GM12878 (cell line): ENCODE measurements around the gene KIAA1217. TPM values are rescaled to one million over a fixed set of nuclear protein-coding genes. Genes with fewer than 3 reads are reported as not detected.

ENCODE experiments used
- ATAC-seq: fragments of 200-7000 bp; cut with Tn5 transposase; 3 replicates; pipeline ENCODE4 v1.9.1; 2020; ENCODE audit warnings: mild to moderate bottlenecking, moderate library complexity
- BruUV-seq: library from RNA; stranded (reverse); fragments of 400-500 nt; replicated peaks from 2 replicates; lab custom pipeline; 2021; lab: Mats Ljungman, UMichigan
- CTCF ChIA-PET: fragments of 300-600 bp; sonication (Branson Sonifier 250); formaldehyde crosslinking; extraction: SDS; loops from one replicate; lab custom pipeline; 2021; ENCODE audit warnings: inconsistent platforms; lab: Yijun Ruan, JAX
- POLR2A ChIA-PET: fragments of 350-600 bp; formaldehyde crosslinking; extraction: SDS; loops from one replicate; lab custom pipeline; 2021; ENCODE audit warnings: inconsistent platforms; lab: Charles Lee
- RAD21 ChIA-PET: fragments of 300-600 bp; sonication (Branson Sonifier 250); formaldehyde crosslinking; loops from one replicate; lab custom pipeline; 2023; ENCODE audit warnings: antibody characterized with exemption; ENCODE audit not compliant: unreplicated experiment; lab: Charles Lee
- SMC1A ChIA-PET: fragments of 300-600 bp; sonication (Branson Sonifier 250); formaldehyde crosslinking; loops from one replicate; lab custom pipeline; 2023; ENCODE audit not compliant: unreplicated experiment, uncharacterized antibody; lab: Charles Lee
- DNase-seq: peaks from one replicate; pipeline ENCODE4 v3.0.0-alpha.2; 2011; ENCODE audit warnings: low read depth, low spot score
- FAIRE-seq: peaks from 3 replicates; lab custom pipeline; 2011; peaks lifted over from hg19 to GRCh38; lab: Jason Lieb, UNC
- H2AFZ ChIP-seq: 2 replicates; pipeline ENCODE4 v1.6.0; 2011; ENCODE audit warnings: low read depth, low read length, control low read depth; ENCODE audit not compliant: control insufficient read depth
- H3K27ac ChIP-seq: 2 replicates; pipeline ENCODE4 v1.5.1; 2011; ENCODE audit warnings: control low read depth; ENCODE audit not compliant: control insufficient read depth, insufficient read depth
- H3K27me3 ChIP-seq, 2 experiments: replicated peaks in 1 of 2; 2 replicates each; pipeline versions ENCODE4 v1.6.0 to v1.6.1; 2011; ENCODE audit warnings: low read length in 1 of 2; ENCODE audit not compliant: control insufficient read depth in 2 of 2, insufficient read depth in 2 of 2
- H3K36me3 ChIP-seq, 2 experiments: 2 replicates each; pipeline ENCODE4 v1.5.1; 2011; ENCODE audit warnings: low read length in 1 of 2; ENCODE audit not compliant: control insufficient read depth in 2 of 2, insufficient read depth in 2 of 2
- H3K4me1 ChIP-seq: 2 replicates; pipeline ENCODE4 v1.6.1; 2011; ENCODE audit warnings: mild to moderate bottlenecking, low read length, moderate library complexity, mixed read lengths; ENCODE audit not compliant: control insufficient read depth, insufficient read depth
- H3K4me2 ChIP-seq: 2 replicates; pipeline ENCODE4 v1.6.0; 2011; ENCODE audit warnings: control low read depth; ENCODE audit not compliant: control insufficient read depth, insufficient read depth
- H3K4me3 ChIP-seq: fragments of 200-600 bp; sonication (generic); 2 replicates; pipeline ENCODE4 v1.5.1; 2016
- H3K79me2 ChIP-seq: 2 replicates; pipeline ENCODE4 v1.6.0; 2011; ENCODE audit warnings: low read length; ENCODE audit not compliant: control insufficient read depth, insufficient read depth
- H3K9ac ChIP-seq: 2 replicates; pipeline ENCODE4 v1.8.0; 2011; ENCODE audit warnings: low read length, control low read depth, mixed read lengths; ENCODE audit not compliant: control insufficient read depth, insufficient read depth
- H3K9me3 ChIP-seq: replicated peaks from 3 replicates; pipeline ENCODE4 v1.5.1; 2011; ENCODE audit warnings: mild to moderate bottlenecking, low read length; ENCODE audit not compliant: control insufficient read depth, insufficient read depth
- H4K20me1 ChIP-seq: 2 replicates; pipeline ENCODE4 v1.6.0; 2011; ENCODE audit not compliant: control insufficient read depth, insufficient read depth
- ATF3 ChIP-seq: IDR thresholded peaks from 2 replicates; pipeline ENCODE4 v1.6.1; 2011; ENCODE audit warnings: low read depth, mild to moderate bottlenecking, low read length, moderate library complexity, borderline replicate concordance; ENCODE audit errors: extremely low read depth
- CBX3 ChIP-seq: fragments of 200-600 bp; sonication (generic); IDR thresholded peaks from 2 replicates; pipeline ENCODE4 v1.6.1; 2016; ENCODE audit warnings: low read depth, borderline replicate concordance
- E2F4 ChIP-seq: IDR thresholded peaks from 2 replicates; pipeline ENCODE4 v1.6.1; 2012; ENCODE audit warnings: low read depth, low read length, improper control_type of control experiment
- IKZF2 ChIP-seq, 2 experiments: fragments of 450-650 bp; IDR thresholded peaks; 2 replicates each; pipeline ENCODE4 v1.6.1; 2017; ENCODE audit warnings: mild to moderate bottlenecking in 2 of 2, moderate library complexity in 2 of 2
- IRF4 ChIP-seq: IDR thresholded peaks from 2 replicates; pipeline ENCODE4 v1.6.1; 2011; ENCODE audit warnings: low read depth, low read length
- IRF5 ChIP-seq: fragments of 450-650 bp; IDR thresholded peaks from 2 replicates; pipeline ENCODE4 v1.6.1; 2017; ENCODE audit warnings: borderline replicate concordance
- MXI1 ChIP-seq: fragments of 150-350 bp; IDR thresholded peaks from 2 replicates; pipeline ENCODE4 v1.6.1; 2011; ENCODE audit warnings: low read depth, mild to moderate bottlenecking, inconsistent platforms, low read length, improper control_type of control experiment
- NFXL1 ChIP-seq: fragments of 450-650 bp; IDR thresholded peaks from 2 replicates; pipeline ENCODE4 v1.6.1; 2017; ENCODE audit warnings: antibody characterized with exemption, mild to moderate bottlenecking, borderline replicate concordance
- PRDM15 ChIP-seq: fragments of 450-650 bp; formaldehyde crosslinking; IDR thresholded peaks from 2 replicates; pipeline ENCODE4 v1.4.0; 2020; ENCODE audit warnings: mild to moderate bottlenecking, moderate library complexity
- ZBED1 ChIP-seq: IDR thresholded peaks from 2 replicates; pipeline ENCODE4 v1.6.1; 2016; ENCODE audit warnings: borderline replicate concordance
- ZNF274 ChIP-seq: IDR thresholded peaks from one replicate; pipeline ENCODE4 v1.8.0; 2011; ENCODE audit not compliant: insufficient read length, insufficient read depth
- ZNF592 ChIP-seq: fragments of 450-650 bp; IDR thresholded peaks from 2 replicates; pipeline ENCODE4 v1.6.1; 2017; ENCODE audit warnings: mild to moderate bottlenecking, moderate library complexity
- WGBS: methylation state at CpG from one replicate; pipeline ENCODE4 v1.1.6; 2016; ENCODE audit warnings: low lambda C conversion rate; ENCODE audit not compliant: insufficient replicate concordance, insufficient coverage; ENCODE audit errors: missing lambda C conversion rate; 5-methylcytosine and 5-hydroxymethylcytosine counted together
- in situ Hi-C: fragments of 300-500 bp; cut with MboI; formaldehyde crosslinking; loops from 9 replicates; pipeline ENCODE4 v1.14.3; 2018; ENCODE audit warnings: mixed read lengths
- intact Hi-C: fragments of 100-400 bp; cut with micrococcal nuclease; formaldehyde crosslinking; loops from one replicate; pipeline ENCODE4 v1.14.2; 2022; ENCODE audit not compliant: unreplicated experiment
- polyA plus RNA-seq, 11 experiments: library from polyadenylated mRNA; depleted of rRNA in 4 of 11; unstranded in 6 of 11; stranded (reverse) in 5 of 11; fragments of >200 nt; fragmentation: Nextera tagmentation in 4 of 11; fragmentation: Illumina TruSeq in 1 of 11; extraction: Ambion mirVana in 4 of 11; extraction: Trizol in 1 of 11; gene quantifications; 1 replicate in 1 of 11; 2 replicates in 10 of 11; pipeline versions ENCODE4 v1.2.1 to v1.2.3, GENCODE V29; 2011 to 2016; ENCODE audit warnings: inconsistent platforms in 2 of 11, missing spikeins in 2 of 11, low read depth in 1 of 11
- total RNA-seq, 4 experiments: library from RNA; depleted of rRNA in 3 of 4; stranded (reverse); fragments of >200 nt in 3 of 4; fragmentation: Illumina TruSeq in 1 of 4; extraction: Trizol in 1 of 4; gene quantifications; 2 replicates each; pipeline versions ENCODE4 v1.2.1 to v1.2.3, GENCODE V29; 2013 to 2021

KIAA1217 gene
- total and polyA plus RNA-seq, 10 of the 15 experiments (the other 5 are each of a cell fraction or from before 2014, with no cell fraction given) = 0.57 to 3.8 (median 2.1) TPM

- no peak for TF ChIP-seq ZBED1
- no peak for TF ChIP-seq ZNF274
- no peak for TF ChIP-seq E2F4
- TF ChIP-seq IRF4 = no peak
- TF ChIP-seq MXI1 = no peak
- TF ChIP-seq PRDM15 (CRISPR knock-in tag) = no peak
- TF ChIP-seq CBX3 = no peak
- TF ChIP-seq NFXL1 = no peak
- TF ChIP-seq IKZF2 (IDR thresholded peaks at IDR 0.05) = no peak
- no peak for TF ChIP-seq ATF3
- TF ChIP-seq IRF5 = no peak
- TF ChIP-seq ZNF592 = no peak
- H3K4me1 ChIP-seq = no peaks in the 10 kb centered on the region
- no peak overlapping the region for H3K9ac ChIP-seq
- no peaks in the 10 kb centered on the region for H4K20me1 ChIP-seq
- no peaks in the 10 kb centered on the region for H3K79me2 ChIP-seq
- ChIA-PET RAD21 (no interaction called here), CTCF (interaction anchor here (0.6 kb wide), 1 partner anchor 232 kb away, joined by 3 read pairs; no protein-coding TSS in a partner anchor), POLR2A (no interaction called here), SMC1A (no interaction called here)
- in situ Hi-C loops = no loop called here
- intact Hi-C loops = no loop called here
- DNase-seq (no peak), FAIRE-seq (no peak), ATAC-seq (no peak)
- no TSS peak for BruUV-seq
- H3K9me3 ChIP-seq = no peaks in the 10 kb centered on the region
- 7% methylated on average over 5 of the region's 5 CpGs for WGBS
- H3K27me3 ChIP-seq = no peaks in the 10 kb centered on the region
- H2AFZ ChIP-seq = no peak overlapping the region
- no peak overlapping the region for H3K4me2 ChIP-seq
- H3K4me3 ChIP-seq = no peak overlapping the region
- no peak overlapping the region for H3K27ac ChIP-seq
- no peaks in the 10 kb centered on the region for H3K36me3 ChIP-seq
These were observed 40.4 kb upstream of the KIAA1217 start for GRCh38 chr10:24168258-24169170.
